Endodermal cell (in vitro differentiated cells): ENCODE measurements around the gene ACACA. TPM values are rescaled to one million over a fixed set of nuclear protein-coding genes. Genes with fewer than 3 reads are reported as not detected.
"Not testable (repeated sequence)": the region's sequence is repeated elsewhere in the genome, so short reads cannot be mapped to it uniquely, and the experiment has no call there.

Source experiments
- DNase-seq: peaks from one replicate; pipeline ENCODE4 v3.0.0-alpha.2; 2017
- H3K27ac ChIP-seq: 2 replicates; pipeline ENCODE4 v1.5.1; 2013; ENCODE audit warnings: mild to moderate bottlenecking, low read depth, low read length, moderate library complexity
- H3K27me3 ChIP-seq: 2 replicates; pipeline ENCODE4 v1.6.1; 2013; ENCODE audit warnings: mild to moderate bottlenecking, low read length, moderate library complexity; ENCODE audit not compliant: insufficient read depth, control insufficient read depth, poor library complexity, severe bottlenecking
- H3K36me3 ChIP-seq: 2 replicates; pipeline ENCODE4 v1.7.0; 2013; ENCODE audit warnings: mild to moderate bottlenecking, low read length, moderate library complexity; ENCODE audit not compliant: control insufficient read depth, insufficient read depth
- H3K4me1 ChIP-seq: one replicate; pipeline ENCODE4 v1.7.0; 2013; ENCODE audit warnings: low read length; ENCODE audit not compliant: control insufficient read depth, insufficient read depth
- H3K4me3 ChIP-seq: 2 replicates; pipeline ENCODE4 v1.5.1; 2013; ENCODE audit warnings: mild to moderate bottlenecking, low read length, moderate library complexity
- H3K9ac ChIP-seq: 2 replicates; pipeline ENCODE4 v1.6.1; 2013; ENCODE audit warnings: mild to moderate bottlenecking, low read length, moderate library complexity; ENCODE audit not compliant: poor library complexity, severe bottlenecking; ENCODE audit errors: extremely low read depth
- H3K9me3 ChIP-seq: 2 replicates; pipeline ENCODE4 v1.6.1; 2013; ENCODE audit warnings: mild to moderate bottlenecking, low read length, moderate library complexity; ENCODE audit not compliant: control insufficient read depth
- H3K27ac Mint-ChIP-seq: 2 replicates; pipeline ENCODE4 v1.8.0; 2020; ENCODE audit warnings: mixed read lengths
- H3K27me3 Mint-ChIP-seq: 2 replicates; pipeline ENCODE4 v1.8.0; 2021; ENCODE audit warnings: mild to moderate bottlenecking, mixed read lengths; ENCODE audit not compliant: insufficient read depth
- H3K36me3 Mint-ChIP-seq: 2 replicates; pipeline ENCODE4 v1.8.0; 2020; ENCODE audit warnings: low read depth, mixed read lengths
- H3K4me1 Mint-ChIP-seq: 2 replicates; pipeline ENCODE4 v1.8.0; 2020; ENCODE audit warnings: mixed read lengths
- H3K4me3 Mint-ChIP-seq: 2 replicates; pipeline ENCODE4 v1.8.0; 2020; ENCODE audit warnings: mild to moderate bottlenecking, moderate library complexity, mixed read lengths
- H3K9me3 Mint-ChIP-seq: 2 replicates; pipeline ENCODE4 v1.8.0; 2020; ENCODE audit warnings: mild to moderate bottlenecking, mixed read lengths
- WGBS, 2 experiments: methylation state at CpG; one replicate each; pipeline versions ENCODE4 v1.1.5 to v1.1.7; 2013; ENCODE audit warnings: missing lambda C conversion rate in 2 of 2, mixed read lengths in 1 of 2; ENCODE audit not compliant: insufficient coverage in 1 of 2, insufficient read length in 1 of 2; 5-methylcytosine and 5-hydroxymethylcytosine counted together
- total RNA-seq, 2 donors: library from RNA; stranded (reverse); fragmentation: NEBNext Ultra II Directional in 1 of 2; extraction: Animal tissue kit (Norgen Biotek cat#: 25700) in 1 of 2; gene quantifications; 2 replicates in 1 of 2; 3 replicates in 1 of 2; pipeline ENCODE4 v1.2.1, GENCODE V29; 2021
- TF ChIP-seq, protein P1 (sequence below): fragments of 200-600 bp; sonication (generic); conservative IDR thresholded peaks from 2 replicates; pipeline ENCODE4 v1.5.0; 2021; ENCODE audit warnings: antibody characterized with exemption, mild to moderate bottlenecking

ACACA gene
- total RNA-seq, 2 donors from 2014 or later: 66.7 to 68.6 TPM

DNA sequence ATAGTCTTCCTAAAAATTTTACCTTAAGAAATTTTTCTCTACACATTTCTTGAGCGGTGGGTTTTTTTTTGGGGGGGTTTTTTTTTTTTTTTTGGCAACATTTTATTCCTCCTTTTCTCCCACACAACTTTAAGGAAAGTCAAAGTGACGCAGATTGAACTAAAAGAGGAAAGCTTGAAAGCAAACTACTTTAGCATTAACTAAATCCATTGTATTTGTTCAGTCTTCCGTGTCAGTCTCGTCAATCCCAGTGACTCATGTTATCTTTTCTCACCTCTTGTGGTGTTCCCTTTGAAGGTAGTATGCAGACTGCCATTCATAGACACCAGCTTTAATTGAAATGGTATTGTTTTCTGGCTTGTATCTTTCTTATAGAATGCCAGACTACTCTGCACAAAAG is 39.4 kb upstream of the ACACA start:
- H3K4me3 ChIP-seq: peak overlapping the region; percentile 37
- H3K27ac ChIP-seq: no peak overlapping the region
- H3K9me3 ChIP-seq: peaks cover 8% of the 10 kb centered on the region
- no peak for DNase-seq
- H3K4me1 ChIP-seq: peaks cover 3% of the 10 kb centered on the region
- no peak overlapping the region for H3K4me3 Mint-ChIP-seq
- no peaks in the 10 kb centered on the region for H3K27me3 ChIP-seq
- H3K36me3 ChIP-seq: peaks cover 49% of the 10 kb centered on the region
- H3K36me3 Mint-ChIP-seq: peaks cover 50% of the 10 kb centered on the region
- no peaks in the 10 kb centered on the region for H3K27me3 Mint-ChIP-seq
- H3K9me3 Mint-ChIP-seq: peaks cover 6% of the 10 kb centered on the region
- 40 to 43% methylated on average over 3 of the region's 4 CpGs for WGBS, 2 experiments
- H3K4me1 Mint-ChIP-seq: peaks cover 35% of the 10 kb centered on the region
- H3K9ac ChIP-seq: peak overlapping the region; percentile 33
- TF ChIP-seq, protein P1, sequence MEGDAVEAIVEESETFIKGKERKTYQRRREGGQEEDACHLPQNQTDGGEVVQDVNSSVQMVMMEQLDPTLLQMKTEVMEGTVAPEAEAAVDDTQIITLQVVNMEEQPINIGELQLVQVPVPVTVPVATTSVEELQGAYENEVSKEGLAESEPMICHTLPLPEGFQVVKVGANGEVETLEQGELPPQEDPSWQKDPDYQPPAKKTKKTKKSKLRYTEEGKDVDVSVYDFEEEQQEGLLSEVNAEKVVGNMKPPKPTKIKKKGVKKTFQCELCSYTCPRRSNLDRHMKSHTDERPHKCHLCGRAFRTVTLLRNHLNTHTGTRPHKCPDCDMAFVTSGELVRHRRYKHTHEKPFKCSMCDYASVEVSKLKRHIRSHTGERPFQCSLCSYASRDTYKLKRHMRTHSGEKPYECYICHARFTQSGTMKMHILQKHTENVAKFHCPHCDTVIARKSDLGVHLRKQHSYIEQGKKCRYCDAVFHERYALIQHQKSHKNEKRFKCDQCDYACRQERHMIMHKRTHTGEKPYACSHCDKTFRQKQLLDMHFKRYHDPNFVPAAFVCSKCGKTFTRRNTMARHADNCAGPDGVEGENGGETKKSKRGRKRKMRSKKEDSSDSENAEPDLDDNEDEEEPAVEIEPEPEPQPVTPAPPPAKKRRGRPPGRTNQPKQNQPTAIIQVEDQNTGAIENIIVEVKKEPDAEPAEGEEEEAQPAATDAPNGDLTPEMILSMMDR: no peak
- peak overlapping the region; percentile 20 for H3K27ac Mint-ChIP-seq

DNA sequence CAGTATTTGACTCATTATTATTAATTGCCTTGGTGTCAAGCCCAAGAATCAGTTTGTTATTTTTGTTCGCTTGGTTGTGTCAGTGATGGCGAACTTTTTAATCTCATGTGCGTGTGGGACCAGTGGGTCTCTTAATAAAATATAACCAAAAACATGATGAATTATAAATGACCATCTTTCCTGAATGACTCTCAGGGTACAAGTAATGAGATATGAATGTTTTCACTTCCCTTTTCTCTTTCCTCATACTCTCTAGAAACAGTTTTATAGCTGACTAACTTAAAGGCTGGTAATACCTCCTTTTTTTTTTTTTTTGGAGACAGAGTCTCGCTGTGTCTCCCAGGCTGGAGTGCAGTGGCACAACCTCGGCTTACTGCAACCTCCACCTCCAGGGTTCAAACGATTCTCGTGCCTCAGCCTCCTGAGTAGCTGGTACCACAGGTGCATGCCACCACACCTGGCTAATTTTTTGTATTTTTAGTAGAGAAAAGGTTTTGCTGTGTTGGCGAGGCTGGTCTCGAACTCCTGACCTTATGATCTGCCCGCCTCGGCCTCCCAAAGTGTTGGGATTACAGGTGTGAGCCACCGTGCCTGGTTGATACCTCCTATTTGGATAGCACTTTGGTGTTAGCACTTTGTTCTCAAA is 34.9 kb upstream of the ACACA start:
- H3K4me3 ChIP-seq, H3K9ac ChIP-seq, H3K27me3 Mint-ChIP-seq, H3K4me1 Mint-ChIP-seq, DNase-seq, H3K9me3 Mint-ChIP-seq, H3K27me3 ChIP-seq, H3K27ac ChIP-seq, H3K4me1 ChIP-seq, H3K4me3 Mint-ChIP-seq, H3K27ac Mint-ChIP-seq: not testable (repeated sequence)
- peaks cover 62% of the 10 kb centered on the region for H3K36me3 Mint-ChIP-seq
- Histone ChIP-seq H3K9me3 (peaks cover 12% of the 10 kb centered on the region), H3K36me3 (peaks cover 64% of the 10 kb centered on the region)
- 90 to 92% methylated on average over 8 to 12 of the region's 12 CpGs for WGBS, 2 experiments

DNA sequence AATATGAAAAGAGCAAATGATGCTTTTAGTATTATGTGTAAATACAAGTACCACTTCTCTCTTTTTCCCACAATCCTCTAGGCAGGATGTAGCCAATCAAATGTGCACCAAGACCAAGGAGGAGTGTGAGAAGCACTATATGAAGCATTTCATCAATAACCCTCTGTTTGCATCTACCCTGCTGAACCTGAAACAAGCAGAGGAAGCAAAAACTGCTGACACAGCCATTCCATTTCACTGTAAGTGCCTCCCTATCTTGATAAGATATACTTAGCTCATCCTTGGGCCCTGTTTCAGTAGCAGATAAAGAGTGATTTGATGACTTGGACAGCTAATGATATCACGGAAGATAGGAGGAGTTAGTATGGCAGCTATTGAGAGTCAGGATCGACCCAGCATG is 33.8 kb upstream of the ACACA start:
- Histone ChIP-seq H3K4me1 (no peaks in the 10 kb centered on the region), H3K9ac (no peak overlapping the region), H3K4me3 (no peak overlapping the region), H3K9me3 (peaks cover 12% of the 10 kb centered on the region), H3K27me3 (no peaks in the 10 kb centered on the region), H3K27ac (no peak overlapping the region), H3K36me3 (peaks cover 73% of the 10 kb centered on the region)
- Mint-ChIP-seq H3K9me3 (peaks cover 6% of the 10 kb centered on the region), H3K4me1 (peaks cover 2% of the 10 kb centered on the region), H3K27ac (no peak overlapping the region), H3K4me3 (no peak overlapping the region), H3K27me3 (no peaks in the 10 kb centered on the region), H3K36me3 (peaks cover 67% of the 10 kb centered on the region)
- TF ChIP-seq, protein P1: no peak
- WGBS, 2 experiments: 97 to 100% methylated on average over 2 of the region's 2 CpGs
- DNase-seq: no peak

DNA sequence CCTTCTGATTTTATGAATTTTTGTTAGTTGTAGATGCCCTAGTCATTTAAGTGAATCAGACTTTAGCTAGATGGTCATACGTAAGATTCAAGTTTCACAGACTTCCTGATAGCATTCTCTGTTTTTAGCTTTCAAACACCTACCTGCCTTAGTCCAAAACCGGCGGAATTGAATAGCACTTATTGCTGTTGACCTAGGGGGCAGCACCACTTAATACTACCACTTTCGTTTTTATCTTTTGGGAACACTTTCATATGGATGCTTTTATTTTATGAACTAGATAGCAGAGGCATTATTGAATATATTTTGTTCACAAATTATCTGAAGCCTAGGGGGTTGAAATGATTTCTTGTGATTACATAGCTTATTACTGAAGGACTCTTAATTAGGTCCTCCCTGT is 31.5 kb upstream of the ACACA start:
- 83 to 84% methylated on average over 1 to 4 of the region's 4 CpGs for WGBS, 2 experiments
- H3K27ac Mint-ChIP-seq: no peak overlapping the region
- DNase-seq: no peak

More for the DNA sequence above, 31.5 kb upstream of the ACACA start:
- Mint-ChIP-seq H3K4me3 (no peak overlapping the region), H3K27me3 (no peaks in the 10 kb centered on the region), H3K4me1 (no peaks in the 10 kb centered on the region), H3K9me3 (peaks cover 6% of the 10 kb centered on the region), H3K36me3 (peaks cover 66% of the 10 kb centered on the region)
- Histone ChIP-seq H3K4me1 (no peaks in the 10 kb centered on the region), H3K27ac (no peak overlapping the region), H3K4me3 (no peak overlapping the region), H3K9me3 (peaks cover 12% of the 10 kb centered on the region), H3K36me3 (peaks cover 63% of the 10 kb centered on the region), H3K27me3 (no peaks in the 10 kb centered on the region), H3K9ac (no peak overlapping the region)
- TF ChIP-seq, protein P1: peak; percentile 72
